Natural killer cell (primary cell): ENCODE results near the gene CRIP1. TPM values are rescaled to one million over a fixed set of nuclear protein-coding genes. Genes with fewer than 3 reads are reported as not detected.

Source experiments
- ATAC-seq, 3 donors: fragments of 150-1000 bp in 2 of 3; fragments of 200-7000 bp in 1 of 3; cut with Tn5 transposase; 1 replicate in 1 of 3; 2 replicates in 2 of 3; pipeline ENCODE4 v1.10.0; 2021; ENCODE audit warnings: mild to moderate bottlenecking in 2 of 3, moderate library complexity in 2 of 3
- DNase-seq, 2 donors: peaks; one replicate each; pipeline versions ENCODE4 v3.0.0 to v3.0.0-alpha.2; 2013 to 2021; ENCODE audit warnings: mixed read lengths in 1 of 2
- H3K27ac ChIP-seq: one replicate; pipeline ENCODE4 v1.5.1; 2013; ENCODE audit warnings: mild to moderate bottlenecking, low read length
- H3K27me3 ChIP-seq: one replicate; pipeline ENCODE4 v1.6.1; 2013; ENCODE audit warnings: low read length; ENCODE audit not compliant: control insufficient read depth, insufficient read depth
- H3K36me3 ChIP-seq: one replicate; pipeline ENCODE4 v1.6.1; 2013; ENCODE audit warnings: low read length; ENCODE audit not compliant: control insufficient read depth, insufficient read depth
- H3K4me1 ChIP-seq: one replicate; pipeline ENCODE4 v1.6.1; 2013; ENCODE audit warnings: low read length; ENCODE audit not compliant: control insufficient read depth, insufficient read depth
- H3K4me3 ChIP-seq: one replicate; pipeline ENCODE4 v1.5.1; 2013; ENCODE audit warnings: low read length
- H3K9me3 ChIP-seq: one replicate; pipeline ENCODE4 v1.6.1; 2013; ENCODE audit warnings: low read length; ENCODE audit not compliant: control insufficient read depth, insufficient read depth
- H3K27ac Mint-ChIP-seq, 2 donors: one replicate each; pipeline ENCODE4 v1.8.0; 2022; ENCODE audit warnings: mild to moderate bottlenecking in 2 of 2, mixed read lengths in 2 of 2, moderate library complexity in 1 of 2
- H3K27me3 Mint-ChIP-seq, 2 donors: one replicate each; pipeline ENCODE4 v1.8.0; 2022; ENCODE audit warnings: low read depth in 2 of 2, mixed read lengths in 2 of 2
- H3K36me3 Mint-ChIP-seq: one replicate; pipeline ENCODE4 v1.8.0; 2022; ENCODE audit warnings: mixed read lengths
- H3K4me1 Mint-ChIP-seq, 2 donors: one replicate each; pipeline ENCODE4 v1.8.0; 2022; ENCODE audit warnings: mixed read lengths in 2 of 2
- H3K4me3 Mint-ChIP-seq: one replicate; pipeline ENCODE4 v1.8.0; 2022; ENCODE audit warnings: mild to moderate bottlenecking, moderate library complexity, mixed read lengths
- H3K9me3 Mint-ChIP-seq, 2 donors: one replicate each; pipeline ENCODE4 v1.8.0; 2022; ENCODE audit warnings: mixed read lengths in 2 of 2
- WGBS: methylation state at CpG from one replicate; pipeline ENCODE4 v1.1.7; 2013; ENCODE audit warnings: missing lambda C conversion rate; ENCODE audit not compliant: insufficient coverage; 5-methylcytosine and 5-hydroxymethylcytosine counted together
- intact Hi-C: fragments of 100-400 bp; cut with micrococcal nuclease; formaldehyde crosslinking; loops from one replicate; pipeline ENCODE4 v1.14.2; 2022
- total RNA-seq, 4 donors: library from RNA; stranded (reverse); fragments of 120-200 nt in 1 of 4; gene quantifications; one replicate each; pipeline versions ENCODE4 v1.2.3 to v1.2.4, GENCODE V29; 2013 to 2022
- TF ChIP-seq, protein P1 (sequence below): fragments of 200-600 bp; IDR thresholded peaks from one replicate; pipeline ENCODE4 v1.8.0; 2022; ENCODE audit warnings: antibody characterized with exemption

The CRIP1 gene
- total RNA-seq, 3 donors from 2014 or later (not counting 1 experiment from before 2014, with no cell fraction given), result 276 to 334 (median 290) TPM

DNA sequence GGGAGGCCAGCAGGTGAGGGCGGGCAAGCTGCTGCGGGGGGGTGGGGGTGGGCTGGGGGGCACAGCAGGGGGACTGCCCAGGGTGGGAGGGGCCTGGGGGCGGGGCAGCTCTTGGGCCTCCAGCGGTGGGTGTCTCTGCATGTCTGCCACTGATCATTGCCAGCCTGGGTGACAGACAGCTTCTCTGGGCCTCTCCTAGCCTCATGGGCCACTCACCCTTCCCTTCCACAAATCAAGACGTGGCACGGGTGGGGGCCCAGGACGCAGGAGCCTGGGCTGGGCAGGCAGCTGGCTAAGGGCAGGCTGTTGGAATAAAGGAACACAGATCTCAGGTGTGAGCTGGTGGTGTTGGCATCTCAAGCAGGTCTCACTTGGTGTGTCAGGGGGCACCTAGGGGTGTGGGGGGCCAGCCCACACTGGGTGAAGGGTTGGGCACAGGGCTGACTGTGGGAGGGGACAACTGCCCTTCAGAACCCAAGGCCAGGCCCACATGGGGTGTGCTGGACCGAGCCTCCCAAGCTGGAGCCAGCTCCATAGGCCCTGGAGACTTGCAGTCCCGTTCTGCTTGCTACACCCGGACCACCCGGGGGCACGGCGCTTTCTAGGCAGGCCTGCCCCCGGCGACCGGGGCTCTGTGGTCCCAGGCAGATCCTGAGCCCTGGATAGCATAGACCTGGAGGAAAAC lies 7.4 kb downstream of the CRIP1 start:
- intact Hi-C loops, result loop anchor here (5.0 kb wide), 2 partner anchors 33 to 97 kb away; partner anchors contain the start of genes TEX22 and TMEM121
- Histone ChIP-seq H3K27ac (no peak overlapping the region), H3K36me3 (peaks cover 3% of the 10 kb centered on the region), H3K4me1 (peaks cover 22% of the 10 kb centered on the region), H3K27me3 (no peaks in the 10 kb centered on the region), H3K4me3 (no peak overlapping the region), H3K9me3 (no peaks in the 10 kb centered on the region)
- Mint-ChIP-seq H3K27ac (no peak overlapping the region), H3K27me3 (no peaks in the 10 kb centered on the region), H3K36me3 (no peaks in the 10 kb centered on the region), H3K4me1 (peaks cover 13 to 21% of the 10 kb centered on the region in 2 donors), H3K9me3 (no peaks in the 10 kb centered on the region), H3K4me3 (no peak overlapping the region)
- TF ChIP-seq, protein P1, sequence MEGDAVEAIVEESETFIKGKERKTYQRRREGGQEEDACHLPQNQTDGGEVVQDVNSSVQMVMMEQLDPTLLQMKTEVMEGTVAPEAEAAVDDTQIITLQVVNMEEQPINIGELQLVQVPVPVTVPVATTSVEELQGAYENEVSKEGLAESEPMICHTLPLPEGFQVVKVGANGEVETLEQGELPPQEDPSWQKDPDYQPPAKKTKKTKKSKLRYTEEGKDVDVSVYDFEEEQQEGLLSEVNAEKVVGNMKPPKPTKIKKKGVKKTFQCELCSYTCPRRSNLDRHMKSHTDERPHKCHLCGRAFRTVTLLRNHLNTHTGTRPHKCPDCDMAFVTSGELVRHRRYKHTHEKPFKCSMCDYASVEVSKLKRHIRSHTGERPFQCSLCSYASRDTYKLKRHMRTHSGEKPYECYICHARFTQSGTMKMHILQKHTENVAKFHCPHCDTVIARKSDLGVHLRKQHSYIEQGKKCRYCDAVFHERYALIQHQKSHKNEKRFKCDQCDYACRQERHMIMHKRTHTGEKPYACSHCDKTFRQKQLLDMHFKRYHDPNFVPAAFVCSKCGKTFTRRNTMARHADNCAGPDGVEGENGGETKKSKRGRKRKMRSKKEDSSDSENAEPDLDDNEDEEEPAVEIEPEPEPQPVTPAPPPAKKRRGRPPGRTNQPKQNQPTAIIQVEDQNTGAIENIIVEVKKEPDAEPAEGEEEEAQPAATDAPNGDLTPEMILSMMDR, result no peak
- ATAC-seq (no peak), DNase-seq (no peak)
- WGBS, result 96% methylated on average over 14 of the region's 16 CpGs

DNA sequence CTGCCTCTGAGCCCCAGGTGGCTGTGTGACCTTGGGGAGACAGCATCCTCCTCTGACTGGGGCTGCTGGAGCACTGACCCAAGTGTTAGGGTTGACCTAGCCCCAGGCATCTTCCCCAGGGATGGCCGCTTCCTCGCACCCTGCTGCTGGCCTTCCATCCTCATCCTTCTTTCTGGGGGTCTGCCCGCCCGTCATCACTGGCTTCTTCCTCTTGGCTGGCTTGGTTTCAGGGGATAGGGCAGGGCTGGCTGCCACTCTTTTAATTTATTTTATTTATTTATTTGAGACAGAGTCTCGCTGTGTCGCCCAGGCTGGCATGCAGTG lies 7.9 kb downstream of the CRIP1 start:
- intact Hi-C loops, result loop anchor here (5.0 kb wide), 2 partner anchors 33 to 97 kb away; partner anchors contain the start of genes TEX22 and TMEM121
- no peak overlapping the region for H3K27ac ChIP-seq
- Mint-ChIP-seq H3K4me3 (no peak overlapping the region), H3K27ac (peak overlapping the region in 1 of 2 donors; percentile 41), H3K9me3 (no peaks in the 10 kb centered on the region), H3K36me3 (no peaks in the 10 kb centered on the region), H3K27me3 (no peaks in the 10 kb centered on the region), H3K4me1 (peaks cover 8 to 16% of the 10 kb centered on the region in 2 donors)
- no peaks in the 10 kb centered on the region for H3K27me3 ChIP-seq
- DNase-seq (no peak), ATAC-seq (no peak)
- peaks cover 3% of the 10 kb centered on the region for H3K36me3 ChIP-seq
- TF ChIP-seq, protein P1, result no peak
- 94% methylated on average over 6 of the region's 6 CpGs for WGBS
- no peak overlapping the region for H3K4me3 ChIP-seq
- H3K4me1 ChIP-seq, result peaks cover 17% of the 10 kb centered on the region
- no peaks in the 10 kb centered on the region for H3K9me3 ChIP-seq

DNA sequence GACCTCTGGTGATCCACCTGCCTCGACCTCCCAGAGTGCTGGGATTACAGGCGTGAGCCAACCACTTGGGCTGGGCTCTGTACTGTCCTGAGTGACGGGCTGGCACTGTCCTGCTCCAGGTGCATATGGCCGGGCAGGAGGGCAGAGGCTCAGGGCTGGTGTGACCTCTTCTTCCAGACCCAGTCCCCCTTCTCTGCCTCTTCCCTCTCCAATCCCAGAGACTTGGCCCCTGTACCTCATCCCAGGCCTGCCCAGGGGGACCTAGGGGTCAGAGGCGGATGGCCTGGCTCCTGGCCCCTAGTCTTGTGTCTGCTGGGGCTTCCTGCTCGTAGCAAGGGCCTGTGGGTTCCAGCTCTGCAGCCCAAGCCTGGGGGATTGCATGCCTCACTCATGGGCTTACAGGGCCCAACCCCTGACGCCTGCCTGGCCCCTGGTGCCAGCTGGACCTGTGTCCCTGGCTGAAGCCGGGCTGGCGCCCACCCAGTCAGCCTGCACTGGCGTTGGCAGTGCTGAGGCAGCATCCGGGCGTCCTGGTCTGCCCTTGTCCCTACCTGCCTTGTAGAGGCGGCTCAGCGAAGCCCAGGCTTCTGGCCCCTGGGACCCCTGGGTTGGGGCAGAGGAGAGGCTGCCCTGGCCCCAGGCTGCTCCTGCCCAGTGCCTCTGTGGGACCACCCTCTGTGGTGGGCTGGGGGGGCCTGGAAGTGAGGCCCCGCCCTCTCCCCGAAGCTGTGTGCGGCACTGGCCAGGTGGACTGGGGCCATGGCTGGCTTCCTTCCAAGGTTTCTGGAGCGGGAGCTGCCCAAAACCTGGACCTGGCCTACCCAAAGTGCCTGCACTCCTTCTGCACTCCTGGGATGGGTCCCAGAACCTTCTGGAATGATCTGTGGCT lies 8.7 kb downstream of the CRIP1 start:
- ATAC-seq (no peak), DNase-seq (no peak)
- H3K4me1 ChIP-seq, result peaks cover 10% of the 10 kb centered on the region
- H3K9me3 ChIP-seq, result no peaks in the 10 kb centered on the region
- H3K27ac ChIP-seq, result no peak overlapping the region
- 96% methylated on average over 18 of the region's 18 CpGs for WGBS
- peaks cover 3% of the 10 kb centered on the region for H3K36me3 ChIP-seq
- Mint-ChIP-seq H3K27me3 (no peaks in the 10 kb centered on the region), H3K9me3 (no peaks in the 10 kb centered on the region), H3K27ac (peak overlapping the region in 1 of 2 donors; percentile 41), H3K4me3 (no peak overlapping the region), H3K36me3 (no peaks in the 10 kb centered on the region), H3K4me1 (peaks cover 6 to 12% of the 10 kb centered on the region in 2 donors)
- H3K4me3 ChIP-seq, result no peak overlapping the region
- H3K27me3 ChIP-seq, result no peaks in the 10 kb centered on the region
- intact Hi-C loops, result no loop called here
- TF ChIP-seq, protein P1, result no peak
